Calu3 (cell line): ENCODE results near the gene NAA80. TPM values are rescaled to one million over a fixed set of nuclear protein-coding genes. Genes with fewer than 3 reads are reported as not detected.

Experiments used
- BruUV-seq: library from RNA; stranded (reverse); fragments of 400-500 nt; replicated peaks from 2 replicates; lab custom pipeline; 2021; lab: Mats Ljungman, UMichigan
- CTCF ChIA-PET: fragments of 300-600 bp; sonication (Branson Sonifier 250); formaldehyde crosslinking; loops from one replicate; lab custom pipeline; 2022; ENCODE audit warnings: antibody characterized with exemption; lab: Charles Lee
- DNase-seq: peaks from one replicate; pipeline ENCODE4 v3.0.0; 2022
- H3K27ac Mint-ChIP-seq: one replicate; pipeline ENCODE4 v1.8.0; 2022; ENCODE audit warnings: mixed read lengths; ENCODE audit not compliant: unreplicated experiment
- H3K27me3 Mint-ChIP-seq: one replicate; pipeline ENCODE4 v1.8.0; 2022; ENCODE audit warnings: mixed read lengths; ENCODE audit not compliant: unreplicated experiment
- H3K36me3 Mint-ChIP-seq: one replicate; pipeline ENCODE4 v1.8.0; 2022; ENCODE audit warnings: mild to moderate bottlenecking, moderate library complexity, mixed read lengths; ENCODE audit not compliant: insufficient read depth, unreplicated experiment
- H3K4me1 Mint-ChIP-seq: one replicate; pipeline ENCODE4 v1.8.0; 2022; ENCODE audit warnings: mild to moderate bottlenecking, low read depth, mixed read lengths; ENCODE audit not compliant: unreplicated experiment
- H3K4me3 Mint-ChIP-seq: one replicate; pipeline ENCODE4 v1.8.0; 2022; ENCODE audit warnings: mild to moderate bottlenecking, low read depth, moderate library complexity, mixed read lengths; ENCODE audit not compliant: unreplicated experiment
- H3K9me3 Mint-ChIP-seq: one replicate; pipeline ENCODE4 v1.8.0; 2022; ENCODE audit warnings: low read depth, mixed read lengths; ENCODE audit not compliant: unreplicated experiment
- intact Hi-C: fragments of 100-400 bp; cut with micrococcal nuclease; formaldehyde crosslinking; loops from one replicate; pipeline ENCODE4 v1.10.0; 2022; ENCODE audit not compliant: unreplicated experiment
- total RNA-seq: library from RNA; stranded (reverse); gene quantifications from 2 replicates; pipeline ENCODE4 v1.2.3, GENCODE V29; 2022
- TF ChIP-seq, protein P1 (sequence below): fragments of 200-600 bp; IDR thresholded peaks from one replicate; pipeline ENCODE4 v1.8.0; 2022; ENCODE audit warnings: antibody characterized with exemption; ENCODE audit not compliant: unreplicated experiment

NAA80 gene
- total RNA-seq, 1 experiment from 2014 or later, result 15.0 TPM

DNA sequence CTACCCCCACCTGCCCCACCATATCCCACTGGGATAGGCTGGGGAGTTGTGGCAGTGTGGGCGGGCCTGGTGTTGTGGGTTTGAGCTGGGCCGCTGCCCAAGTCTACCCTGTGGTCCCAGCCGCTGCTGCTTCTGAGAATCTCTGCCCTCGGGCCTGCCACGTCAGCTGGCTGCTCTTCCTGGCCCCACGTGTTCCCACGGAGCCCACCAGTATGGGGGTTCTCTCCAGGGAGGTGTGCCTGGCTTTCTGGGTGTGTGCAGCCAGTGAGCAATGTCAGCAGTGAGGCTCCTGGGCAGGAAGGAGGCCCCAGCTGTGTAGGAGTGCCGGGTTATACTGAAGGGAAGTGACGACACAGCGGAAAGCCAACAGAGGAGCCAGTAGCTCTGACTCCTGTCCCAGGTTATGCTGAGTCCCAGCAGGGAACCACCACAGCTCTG, 52.7 kb downstream of the NAA80 start:
- H3K9me3 Mint-ChIP-seq, result no peaks in the 10 kb centered on the region

More for the DNA sequence above, 52.7 kb downstream of the NAA80 start:
- no TSS peak for BruUV-seq
- TF ChIP-seq, protein P1, sequence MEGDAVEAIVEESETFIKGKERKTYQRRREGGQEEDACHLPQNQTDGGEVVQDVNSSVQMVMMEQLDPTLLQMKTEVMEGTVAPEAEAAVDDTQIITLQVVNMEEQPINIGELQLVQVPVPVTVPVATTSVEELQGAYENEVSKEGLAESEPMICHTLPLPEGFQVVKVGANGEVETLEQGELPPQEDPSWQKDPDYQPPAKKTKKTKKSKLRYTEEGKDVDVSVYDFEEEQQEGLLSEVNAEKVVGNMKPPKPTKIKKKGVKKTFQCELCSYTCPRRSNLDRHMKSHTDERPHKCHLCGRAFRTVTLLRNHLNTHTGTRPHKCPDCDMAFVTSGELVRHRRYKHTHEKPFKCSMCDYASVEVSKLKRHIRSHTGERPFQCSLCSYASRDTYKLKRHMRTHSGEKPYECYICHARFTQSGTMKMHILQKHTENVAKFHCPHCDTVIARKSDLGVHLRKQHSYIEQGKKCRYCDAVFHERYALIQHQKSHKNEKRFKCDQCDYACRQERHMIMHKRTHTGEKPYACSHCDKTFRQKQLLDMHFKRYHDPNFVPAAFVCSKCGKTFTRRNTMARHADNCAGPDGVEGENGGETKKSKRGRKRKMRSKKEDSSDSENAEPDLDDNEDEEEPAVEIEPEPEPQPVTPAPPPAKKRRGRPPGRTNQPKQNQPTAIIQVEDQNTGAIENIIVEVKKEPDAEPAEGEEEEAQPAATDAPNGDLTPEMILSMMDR, result no peak
- Mint-ChIP-seq H3K36me3 (peaks cover 29% of the 10 kb centered on the region), H3K4me3 (peak overlapping the region; percentile 80), H3K4me1 (peaks cover 23% of the 10 kb centered on the region), H3K27me3 (no peaks in the 10 kb centered on the region), H3K27ac (peak overlapping the region; percentile 52)
- intact Hi-C loops, result no loop called here
- CTCF ChIA-PET, result interaction anchor here (0.6 to 1.8 kb wide), 5 partner anchors 11 to 19 kb away, joined by 3 to 14 read pairs (median 13); partner anchors contain the start of gene GNAI2
- no peak for DNase-seq

Other genes starting within 250 kb of the NAA80 start
- 126 and 128 TPM in 2 replicates for gene RBM5, start 210.5 kb downstream of the NAA80 start, total RNA-seq
- 1.6 and 1.7 TPM in 2 replicates for gene SEMA3F, start 144.1 kb downstream of the NAA80 start, total RNA-seq
- not detected in 2 replicates for gene GNAT1, start 107.8 kb downstream of the NAA80 start, total RNA-seq
- not detected in 2 replicates for gene SLC38A3, start 94.1 kb downstream of the NAA80 start, total RNA-seq
- gene GNAI2, start 63.2 kb downstream of the NAA80 start, total RNA-seq, result 92.5 and 102 TPM in 2 replicates
- gene SEMA3B, start 30.3 kb downstream of the NAA80 start, total RNA-seq, result 20.3 and 25.7 TPM in 2 replicates
- gene LSMEM2, start 20.3 kb downstream of the NAA80 start, total RNA-seq, result 0.32 TPM in 1 of 2 replicates, not detected in the other
- 121 TPM in 2 replicates for gene IFRD2, start 7.0 kb downstream of the NAA80 start, total RNA-seq
- 4.3 and 5.5 TPM in 2 replicates for gene HYAL3, start within 50 bp of the NAA80 start, total RNA-seq
- 1.3 and 1.5 TPM in 2 replicates for gene HYAL1, start 4.2 kb upstream of the NAA80 start, total RNA-seq
- 35.7 and 36.9 TPM in 2 replicates for gene HYAL2, start 23.3 kb upstream of the NAA80 start, total RNA-seq
- 29.2 and 31.2 TPM in 2 replicates for gene TUSC2, start 28.8 kb upstream of the NAA80 start, total RNA-seq
- gene RASSF1, start 41.4 kb upstream of the NAA80 start, total RNA-seq, result 14.7 and 16.8 TPM in 2 replicates
- gene ZMYND10, start 46.3 kb upstream of the NAA80 start, total RNA-seq, result 0.44 and 0.71 TPM in 2 replicates
- 21.0 and 21.8 TPM in 2 replicates for gene NPRL2, start 51.4 kb upstream of the NAA80 start, total RNA-seq
- 19.4 and 19.7 TPM in 2 replicates for gene CYB561D2, start 51.5 kb upstream of the NAA80 start, total RNA-seq
- gene TMEM115, start 60.1 kb upstream of the NAA80 start, total RNA-seq, result 29.3 and 29.4 TPM in 2 replicates
- 0.12 TPM in 1 of 2 replicates, not detected in the other for gene CACNA2D2, start 204.2 kb upstream of the NAA80 start, total RNA-seq